K562 treated with DMSO at 1 percent for 12 hours (cell line): Measurements from ENCODE around the gene ADAMTS7. TPM values are rescaled to one million over a fixed set of nuclear protein-coding genes. Genes with fewer than 3 reads are reported as not detected.

Experiments used
- total RNA-seq: library from RNA; unstranded; fragments of 300-600 nt; gene quantifications from 2 replicates; pipeline ENCODE4 v1.2.3, GENCODE V29; 2022; ENCODE audit not compliant: insufficient read depth

ADAMTS7 gene, protein sequence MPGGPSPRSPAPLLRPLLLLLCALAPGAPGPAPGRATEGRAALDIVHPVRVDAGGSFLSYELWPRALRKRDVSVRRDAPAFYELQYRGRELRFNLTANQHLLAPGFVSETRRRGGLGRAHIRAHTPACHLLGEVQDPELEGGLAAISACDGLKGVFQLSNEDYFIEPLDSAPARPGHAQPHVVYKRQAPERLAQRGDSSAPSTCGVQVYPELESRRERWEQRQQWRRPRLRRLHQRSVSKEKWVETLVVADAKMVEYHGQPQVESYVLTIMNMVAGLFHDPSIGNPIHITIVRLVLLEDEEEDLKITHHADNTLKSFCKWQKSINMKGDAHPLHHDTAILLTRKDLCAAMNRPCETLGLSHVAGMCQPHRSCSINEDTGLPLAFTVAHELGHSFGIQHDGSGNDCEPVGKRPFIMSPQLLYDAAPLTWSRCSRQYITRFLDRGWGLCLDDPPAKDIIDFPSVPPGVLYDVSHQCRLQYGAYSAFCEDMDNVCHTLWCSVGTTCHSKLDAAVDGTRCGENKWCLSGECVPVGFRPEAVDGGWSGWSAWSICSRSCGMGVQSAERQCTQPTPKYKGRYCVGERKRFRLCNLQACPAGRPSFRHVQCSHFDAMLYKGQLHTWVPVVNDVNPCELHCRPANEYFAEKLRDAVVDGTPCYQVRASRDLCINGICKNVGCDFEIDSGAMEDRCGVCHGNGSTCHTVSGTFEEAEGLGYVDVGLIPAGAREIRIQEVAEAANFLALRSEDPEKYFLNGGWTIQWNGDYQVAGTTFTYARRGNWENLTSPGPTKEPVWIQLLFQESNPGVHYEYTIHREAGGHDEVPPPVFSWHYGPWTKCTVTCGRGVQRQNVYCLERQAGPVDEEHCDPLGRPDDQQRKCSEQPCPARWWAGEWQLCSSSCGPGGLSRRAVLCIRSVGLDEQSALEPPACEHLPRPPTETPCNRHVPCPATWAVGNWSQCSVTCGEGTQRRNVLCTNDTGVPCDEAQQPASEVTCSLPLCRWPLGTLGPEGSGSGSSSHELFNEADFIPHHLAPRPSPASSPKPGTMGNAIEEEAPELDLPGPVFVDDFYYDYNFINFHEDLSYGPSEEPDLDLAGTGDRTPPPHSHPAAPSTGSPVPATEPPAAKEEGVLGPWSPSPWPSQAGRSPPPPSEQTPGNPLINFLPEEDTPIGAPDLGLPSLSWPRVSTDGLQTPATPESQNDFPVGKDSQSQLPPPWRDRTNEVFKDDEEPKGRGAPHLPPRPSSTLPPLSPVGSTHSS (N-terminal part only)
- not detected in 2 replicates for total RNA-seq

DNA sequence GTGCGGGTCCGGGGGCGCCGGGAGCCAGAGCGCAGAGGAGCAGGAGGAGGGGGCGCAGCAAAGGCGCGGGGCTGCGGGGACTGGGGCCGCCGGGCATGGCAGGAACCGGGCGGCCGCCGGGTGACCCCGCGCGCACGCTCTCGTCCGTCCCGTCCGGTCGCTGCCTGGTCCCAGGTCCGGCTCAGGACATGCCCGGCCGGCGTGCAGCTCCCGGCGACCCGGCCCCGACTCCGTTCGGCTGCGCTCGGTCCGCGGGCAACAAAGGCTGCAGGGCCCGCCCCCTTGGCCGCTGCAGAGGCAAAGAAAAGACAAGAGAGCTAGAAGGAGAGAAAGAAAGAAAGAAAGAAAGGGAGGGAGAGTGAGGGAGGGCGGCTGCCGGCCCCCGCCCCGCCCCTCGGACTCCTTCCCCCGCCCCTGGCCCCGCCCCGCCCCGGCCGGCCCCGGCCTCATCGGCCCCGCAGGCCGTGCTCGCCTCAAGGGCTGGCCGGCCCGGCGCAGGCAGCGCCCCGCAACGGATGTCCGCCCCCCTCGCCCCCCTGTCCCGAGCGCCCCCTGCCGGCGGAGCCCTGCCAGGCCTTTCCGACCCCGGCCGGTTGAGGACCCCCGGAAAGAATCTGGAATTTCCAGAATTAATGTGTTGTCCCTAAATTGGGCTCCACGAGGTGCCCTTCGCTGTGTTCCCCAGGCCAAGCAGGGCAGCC, at the start of gene ADAMTS7:
Gene ADAMTS7, minus strand, starts transcription at position 341 of the 701 bp plus-strand sequence. Its CDS starts 244 bp downstream, at position 97.

Other genes starting within 250 kb of the ADAMTS7 start
- 2.1 and 3.1 TPM in 2 replicates for gene CHRNA5, start 245.9 kb downstream of the ADAMTS7 start, total RNA-seq
- gene CHRNA3, start 190.5 kb downstream of the ADAMTS7 start, total RNA-seq: not detected in 2 replicates
- not detected in 2 replicates for gene CHRNB4, start 170.3 kb downstream of the ADAMTS7 start, total RNA-seq
- 182 and 258 TPM in 2 replicates for gene MORF4L1, start 61.4 kb upstream of the ADAMTS7 start, total RNA-seq
- 136 and 161 TPM in 2 replicates for gene CTSH, start 133.6 kb upstream of the ADAMTS7 start, total RNA-seq